HepG2 (cell line): ENCODE results near the gene ARX. TPM values are rescaled to one million over a fixed set of nuclear protein-coding genes. Genes with fewer than 3 reads are reported as not detected.

ENCODE experiments used
- ATAC-seq: fragments of 200-7000 bp; cut with Tn5 transposase; 3 replicates; pipeline ENCODE4 v1.9.1; 2020; ENCODE audit warnings: mild to moderate bottlenecking, moderate library complexity
- BruUV-seq: library from RNA; stranded (reverse); fragments of 400-500 nt; replicated peaks from 2 replicates; lab custom pipeline; 2021; lab: Mats Ljungman, UMichigan
- CTCF ChIA-PET: fragments of 300-600 bp; formaldehyde crosslinking; extraction: SDS; loops from one replicate; lab custom pipeline; 2021; ENCODE audit warnings: low total read pairs, inconsistent platforms, low intra/inter-chr PET ratio; lab: Yijun Ruan, JAX
- POLR2A ChIA-PET: fragments of 350-600 bp; sonication (Branson Sonifier 250); formaldehyde crosslinking; loops from one replicate; lab custom pipeline; 2020; ENCODE audit warnings: antibody characterized with exemption, inconsistent platforms; lab: Yijun Ruan, JAX
- DNase-seq: peaks from one replicate; pipeline ENCODE4 v3.0.0-alpha.2; 2015; ENCODE audit warnings: low spot score
- FAIRE-seq: peaks from 3 replicates; lab custom pipeline; 2011; peaks lifted over from hg19 to GRCh38; lab: Jason Lieb, UNC
- H2AFZ ChIP-seq: one replicate; pipeline ENCODE4 v1.6.1; 2011; ENCODE audit warnings: low read length, inconsistent platforms
- H3K27ac ChIP-seq: fragments of 300-600 bp; 3 replicates; pipeline ENCODE4 v1.8.0; 2011; ENCODE audit warnings: mixed run types, mild to moderate bottlenecking, mixed read lengths, low read length, inconsistent platforms; ENCODE audit not compliant: insufficient read depth; ENCODE audit errors: extremely low read length
- H3K27me3 ChIP-seq, 2 experiments: fragments of 200-600 bp in 1 of 2; 2 replicates in 1 of 2; 3 replicates in 1 of 2; pipeline versions ENCODE4 v1.6.0 to v1.8.0; 2011; ENCODE audit warnings: low read length in 2 of 2, mild to moderate bottlenecking in 2 of 2, moderate library complexity in 2 of 2, inconsistent platforms in 1 of 2; ENCODE audit not compliant: insufficient read depth in 2 of 2, control insufficient read depth in 1 of 2
- H3K36me3 ChIP-seq, 2 experiments: fragments of 200-600 bp in 1 of 2; replicated peaks in 1 of 2; 2 replicates in 1 of 2; 3 replicates in 1 of 2; pipeline versions ENCODE4 v1.5.1 to v1.8.0; 2011; ENCODE audit warnings: low read length in 2 of 2, inconsistent platforms in 1 of 2; ENCODE audit not compliant: insufficient read depth in 2 of 2, control insufficient read depth in 1 of 2
- H3K4me1 ChIP-seq: 2 replicates; pipeline ENCODE4 v1.5.1; 2012; ENCODE audit warnings: low read length, inconsistent platforms; ENCODE audit not compliant: insufficient read depth
- H3K4me2 ChIP-seq: 2 replicates; pipeline ENCODE4 v1.6.0; 2011; ENCODE audit warnings: low read depth, low read length, inconsistent platforms
- H3K4me3 ChIP-seq, 3 experiments: fragments of 200-600 bp in 1 of 3; sonication (generic), shearing (Covaris generic) in 1 of 3; replicated peaks in 1 of 3; 2 replicates each; pipeline ENCODE4 v1.5.1; 2011 to 2016; ENCODE audit warnings: low read length in 3 of 3, inconsistent platforms in 2 of 3, low read depth in 2 of 3, mild to moderate bottlenecking in 2 of 3, control low read depth in 1 of 3, mixed read lengths in 1 of 3; ENCODE audit not compliant: insufficient read depth in 1 of 3
- H3K79me2 ChIP-seq: one replicate; pipeline ENCODE4 v1.6.1; 2011; ENCODE audit warnings: low read length, inconsistent platforms; ENCODE audit not compliant: insufficient read depth
- H3K9ac ChIP-seq: 2 replicates; pipeline ENCODE4 v1.6.0; 2011; ENCODE audit warnings: mild to moderate bottlenecking, low read depth, low read length, inconsistent platforms; ENCODE audit not compliant: insufficient read depth
- H3K9me3 ChIP-seq: 2 replicates; pipeline ENCODE4 v1.5.1; 2012; ENCODE audit warnings: mild to moderate bottlenecking, low read length
- H4K20me1 ChIP-seq: 2 replicates; pipeline ENCODE4 v1.6.0; 2011; ENCODE audit warnings: inconsistent platforms, mild to moderate bottlenecking, low read length, moderate library complexity; ENCODE audit not compliant: insufficient read depth
- DNMT3B ChIP-seq: conservative IDR thresholded peaks from 2 replicates; pipeline ENCODE4 v1.6.1; 2016; ENCODE audit warnings: missing biosample characterization, control low read depth
- PCBP1 ChIP-seq: fragments of 200-400 bp; formaldehyde crosslinking; IDR thresholded peaks from 2 replicates; pipeline ENCODE4 v1.6.1; 2017; ENCODE audit warnings: mild to moderate bottlenecking, low read depth, low read length, borderline replicate concordance
- TRIM24 ChIP-seq: sonication (generic); formaldehyde crosslinking; IDR thresholded peaks from 2 replicates; pipeline ENCODE4 v1.8.0; 2022; ENCODE audit warnings: mild to moderate bottlenecking, missing genetic modification reagents
- ZNF691 ChIP-seq: sonication (generic); formaldehyde crosslinking; IDR thresholded peaks from 2 replicates; pipeline ENCODE4 v1.4.0; 2020; ENCODE audit warnings: missing genetic modification reagents, low read depth, mild to moderate bottlenecking, borderline replicate concordance
- ZSCAN31 ChIP-seq: sonication (generic); formaldehyde crosslinking; IDR thresholded peaks from 2 replicates; pipeline ENCODE4 v1.5.0; 2020; ENCODE audit warnings: low read depth, mild to moderate bottlenecking, missing genetic modification reagents
- WGBS: methylation state at CpG from one replicate; pipeline ENCODE4 v1.1.6; 2017; ENCODE audit warnings: low lambda C conversion rate; 5-methylcytosine and 5-hydroxymethylcytosine counted together
- in situ Hi-C: cut with HindIII; loops from 2 replicates; pipeline ENCODE4 v1.10.0; 2017; ENCODE audit warnings: low pct_unique_long_range_greater_than_20kb; ENCODE audit not compliant: extremely low pct_ligation_motif_present
- intact Hi-C: fragments of 100-400 bp; cut with micrococcal nuclease; formaldehyde crosslinking; loops from one replicate; pipeline ENCODE4 v1.10.0; 2022; ENCODE audit not compliant: unreplicated experiment
- polyA plus RNA-seq, 8 experiments: library from polyadenylated mRNA; depleted of rRNA in 3 of 8; stranded (reverse) in 7 of 8; unstranded in 1 of 8; fragments of >200 nt; fragmentation: Illumina TruSeq in 4 of 8; extraction: Trizol in 4 of 8; gene quantifications; 2 replicates each; pipeline versions ENCODE4 v1.2.1 to v1.2.3, GENCODE V29; 2011 to 2016; ENCODE audit warnings: low read depth in 4 of 8, missing spikeins in 1 of 8, mixed read lengths in 1 of 8; ENCODE audit not compliant: insufficient read depth in 1 of 8
- total RNA-seq, 5 experiments: library from RNA; depleted of rRNA; stranded (reverse); fragments of >200 nt; fragmentation: Illumina TruSeq; extraction: Trizol; gene quantifications; 2 replicates each; pipeline ENCODE4 v1.2.3, GENCODE V29; 2016; ENCODE audit warnings: low read depth in 1 of 5
- TF ChIP-seq, protein P1 (sequence below): sonication (generic); formaldehyde crosslinking; IDR thresholded peaks from 2 replicates; pipeline ENCODE4 v1.8.0; 2022; ENCODE audit warnings: mild to moderate bottlenecking, missing genetic modification reagents, moderate library complexity
- TF ChIP-seq, protein P2 (sequence below): IDR thresholded peaks from 2 replicates; pipeline ENCODE4 v1.6.1; 2016; ENCODE audit warnings: control low read depth
- TF ChIP-seq, protein P3 (sequence below): sonication (generic); formaldehyde crosslinking; IDR thresholded peaks from 2 replicates; pipeline ENCODE4 v1.8.1; 2023; ENCODE audit warnings: mild to moderate bottlenecking, missing genetic modification reagents

ARX gene
- total and polyA plus RNA-seq, 2 of the 13 experiments (the other 11 are each of a cell fraction or from before 2014, with no cell fraction given), result not detected

- H4K20me1 ChIP-seq, result no peaks in the 10 kb centered on the region
- no peak overlapping the region for H3K4me3 ChIP-seq
- intact Hi-C loops (no loop called here), in situ Hi-C loops (no loop called here)
- no TSS peak for BruUV-seq
- H3K9me3 ChIP-seq, result no peaks in the 10 kb centered on the region
- H2AFZ ChIP-seq, result no peak overlapping the region
- ChIA-PET CTCF (no interaction called here), POLR2A (no interaction called here)
- no peaks in the 10 kb centered on the region for H3K36me3 ChIP-seq
- H3K27ac ChIP-seq, result no peak overlapping the region
- no peak overlapping the region for H3K9ac ChIP-seq
- no peaks in the 10 kb centered on the region for H3K4me1 ChIP-seq
- WGBS, result 43% methylated on average over 4 of the region's 16 CpGs
- no peak overlapping the region for H3K4me2 ChIP-seq
- DNase-seq, result no peak
- no peak for TF ChIP-seq DNMT3B (CRISPR knock-in tag)
- no peak for TF ChIP-seq TRIM24
- FAIRE-seq, result no peak
- ATAC-seq, result no peak
- H3K27me3 ChIP-seq, result 0 out of 5 replicates have a peak, but pooled peaks cover 0 to 4% of the 10 kb centered on the region in 2 experiments
- no peaks in the 10 kb centered on the region for H3K79me2 ChIP-seq
These were observed 13.6 kb upstream of the ARX start for GRCh38 chrX:25029288-25029825.

GRCh38 chrX:25028726-25029125 is 13.0 kb upstream of the ARX start:
- Histone ChIP-seq H3K79me2 (no peaks in the 10 kb centered on the region), H3K4me1 (no peaks in the 10 kb centered on the region), H4K20me1 (no peaks in the 10 kb centered on the region), H3K4me3 (no peak overlapping the region), H3K36me3 (no peaks in the 10 kb centered on the region), H3K9me3 (no peaks in the 10 kb centered on the region), H2AFZ (no peak overlapping the region), H3K9ac (no peak overlapping the region), H3K27ac (no peak overlapping the region), H3K4me2 (no peak overlapping the region), H3K27me3 (0 out of 5 replicates have a peak, but pooled peaks cover 0 to 4% of the 10 kb centered on the region in 2 experiments)
- FAIRE-seq (no peak), ATAC-seq (no peak), DNase-seq (no peak)
- ChIA-PET POLR2A (no interaction called here), CTCF (no interaction called here)
- no peak for TF ChIP-seq ZSCAN31 (CRISPR knock-in tag)
- TF ChIP-seq, protein P1, sequence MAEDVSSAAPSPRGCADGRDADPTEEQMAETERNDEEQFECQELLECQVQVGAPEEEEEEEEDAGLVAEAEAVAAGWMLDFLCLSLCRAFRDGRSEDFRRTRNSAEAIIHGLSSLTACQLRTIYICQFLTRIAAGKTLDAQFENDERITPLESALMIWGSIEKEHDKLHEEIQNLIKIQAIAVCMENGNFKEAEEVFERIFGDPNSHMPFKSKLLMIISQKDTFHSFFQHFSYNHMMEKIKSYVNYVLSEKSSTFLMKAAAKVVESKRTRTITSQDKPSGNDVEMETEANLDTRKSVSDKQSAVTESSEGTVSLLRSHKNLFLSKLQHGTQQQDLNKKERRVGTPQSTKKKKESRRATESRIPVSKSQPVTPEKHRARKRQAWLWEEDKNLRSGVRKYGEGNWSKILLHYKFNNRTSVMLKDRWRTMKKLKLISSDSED (CRISPR knock-in tag), result no peak
- TF ChIP-seq, protein P2, sequence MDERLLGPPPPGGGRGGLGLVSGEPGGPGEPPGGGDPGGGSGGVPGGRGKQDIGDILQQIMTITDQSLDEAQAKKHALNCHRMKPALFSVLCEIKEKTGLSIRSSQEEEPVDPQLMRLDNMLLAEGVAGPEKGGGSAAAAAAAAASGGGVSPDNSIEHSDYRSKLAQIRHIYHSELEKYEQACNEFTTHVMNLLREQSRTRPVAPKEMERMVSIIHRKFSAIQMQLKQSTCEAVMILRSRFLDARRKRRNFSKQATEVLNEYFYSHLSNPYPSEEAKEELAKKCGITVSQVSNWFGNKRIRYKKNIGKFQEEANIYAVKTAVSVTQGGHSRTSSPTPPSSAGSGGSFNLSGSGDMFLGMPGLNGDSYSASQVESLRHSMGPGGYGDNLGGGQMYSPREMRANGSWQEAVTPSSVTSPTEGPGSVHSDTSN (CRISPR knock-in tag), result no peak
- TF ChIP-seq, protein P3, sequence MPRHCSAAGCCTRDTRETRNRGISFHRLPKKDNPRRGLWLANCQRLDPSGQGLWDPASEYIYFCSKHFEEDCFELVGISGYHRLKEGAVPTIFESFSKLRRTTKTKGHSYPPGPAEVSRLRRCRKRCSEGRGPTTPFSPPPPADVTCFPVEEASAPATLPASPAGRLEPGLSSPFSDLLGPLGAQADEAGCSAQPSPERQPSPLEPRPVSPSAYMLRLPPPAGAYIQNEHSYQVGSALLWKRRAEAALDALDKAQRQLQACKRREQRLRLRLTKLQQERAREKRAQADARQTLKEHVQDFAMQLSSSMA (CRISPR knock-in tag), result no peak
- no peak for TF ChIP-seq ZNF691
- TF ChIP-seq PCBP1, result no peak
- BruUV-seq, result no TSS peak
- 33% methylated on average over 5 of the region's 7 CpGs for WGBS
- in situ Hi-C loops (no loop called here), intact Hi-C loops (no loop called here)
